ENCODE measurements around the gene ZNF316.
A peak's percentile ranks its signal among the peaks of the same experiment; 100 is the strongest.

The ZNF316 gene

DNA sequence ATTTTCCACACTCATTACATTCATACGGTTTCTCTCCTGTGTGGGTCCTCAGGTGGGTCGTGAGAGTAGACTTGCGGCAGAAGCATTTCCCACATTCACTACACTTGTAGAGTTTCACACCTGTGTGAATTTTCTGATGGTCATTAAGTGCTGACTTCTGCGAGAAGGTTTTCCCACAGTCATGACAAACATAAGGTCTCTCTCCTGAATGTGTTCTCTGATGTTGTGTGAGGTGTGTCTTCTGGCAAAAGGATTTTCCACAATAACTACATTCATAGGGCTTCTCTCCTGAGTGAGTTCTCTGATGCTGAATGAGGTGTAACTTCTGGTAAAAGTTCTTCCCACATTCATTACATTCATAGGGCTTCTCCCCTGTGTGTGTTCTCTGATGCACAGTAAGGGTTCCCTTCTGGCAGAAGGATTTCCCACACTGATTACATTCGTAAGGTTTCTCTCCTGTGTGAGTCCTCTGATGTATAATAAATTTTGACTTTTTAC is 54.5 kb downstream of the ZNF316 start:
- DNase-seq (ENCODE audit: low read depth): peak; percentile 1

DNA sequence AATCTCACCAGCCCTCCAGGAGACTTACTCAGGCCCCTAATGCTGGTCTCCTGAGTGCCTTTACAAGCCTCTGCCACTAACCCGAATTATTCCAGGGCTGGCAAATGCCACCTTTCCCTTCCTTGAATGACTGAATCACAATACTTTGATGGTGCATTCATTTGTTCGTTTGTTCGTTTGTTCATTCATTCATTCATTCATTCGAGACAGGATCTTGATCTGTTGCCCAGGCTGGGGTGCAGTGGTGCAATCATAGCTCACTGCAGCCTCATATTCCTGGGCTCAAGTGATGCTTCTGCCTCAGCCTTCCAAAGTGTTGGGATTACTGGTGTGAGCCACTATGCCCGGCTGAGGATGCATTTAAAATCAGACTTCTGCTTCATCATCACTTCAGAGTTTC is 63.7 kb downstream of the ZNF316 start:
- DNase-seq (ENCODE audit: low read depth): no peak

DNA sequence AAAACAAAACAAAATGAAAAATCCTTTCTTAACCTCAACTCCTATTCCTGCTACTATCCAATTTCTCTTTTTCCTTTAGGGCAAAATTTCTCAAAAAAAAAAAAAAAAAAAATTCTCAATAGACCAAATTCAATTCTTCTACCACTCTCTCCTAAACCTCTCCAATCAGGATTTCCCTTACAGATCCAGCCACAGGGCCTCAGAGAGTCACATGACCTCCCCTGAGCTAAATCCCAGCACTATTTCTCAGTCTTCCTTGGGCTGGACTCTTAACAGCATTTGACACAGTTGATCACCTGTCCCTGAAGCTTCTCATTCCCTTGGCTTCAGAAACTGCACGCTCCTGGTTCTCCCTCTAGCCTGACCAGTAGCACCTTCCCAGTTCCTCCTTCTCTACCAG is 64.7 kb downstream of the ZNF316 start:
- no peak for DNase-seq (ENCODE audit: low read depth)

All from GM04504 (cell line).